WTC11 (cell line): ENCODE results near the gene CAMSAP1. TPM values are rescaled to one million over a fixed set of nuclear protein-coding genes. Genes with fewer than 3 reads are reported as not detected.

ENCODE experiments used
- ATAC-seq: fragments of 200-7000 bp; cut with Tn5 transposase; 2 replicates; pipeline ENCODE4 v1.10.0; 2021; ENCODE audit warnings: mild to moderate bottlenecking, moderate library complexity
- CTCF ChIA-PET: fragments of 300-600 bp; sonication (Branson Sonifier 250); formaldehyde crosslinking; loops from one replicate; lab custom pipeline; 2021; ENCODE audit warnings: antibody characterized with exemption; lab: Charles Lee
- POLR2A ChIA-PET: fragments of 350-600 bp; sonication (Branson Sonifier 250); formaldehyde crosslinking; loops from one replicate; lab custom pipeline; 2021; ENCODE audit warnings: antibody characterized with exemption; lab: Charles Lee
- DNase-seq: peaks from one replicate; pipeline ENCODE4 v3.0.0; 2021; ENCODE audit warnings: low spot score
- H3K27ac Mint-ChIP-seq: 2 replicates; pipeline ENCODE4 v1.8.0; 2021; ENCODE audit warnings: mixed read lengths
- H3K27me3 Mint-ChIP-seq: 2 replicates; pipeline ENCODE4 v1.8.0; 2021; ENCODE audit warnings: low read depth, mild to moderate bottlenecking, moderate library complexity, mixed read lengths
- H3K36me3 Mint-ChIP-seq: 2 replicates; pipeline ENCODE4 v1.8.0; 2021; ENCODE audit warnings: mixed read lengths
- H3K4me1 Mint-ChIP-seq: 2 replicates; pipeline ENCODE4 v1.8.0; 2022; ENCODE audit warnings: mixed read lengths
- H3K4me3 Mint-ChIP-seq: 2 replicates; pipeline ENCODE4 v1.8.0; 2021; ENCODE audit warnings: mild to moderate bottlenecking, moderate library complexity, mixed read lengths
- H3K9me3 Mint-ChIP-seq: 2 replicates; pipeline ENCODE4 v1.8.0; 2021; ENCODE audit warnings: mixed read lengths
- ATF1 ChIP-seq: sonication (generic); formaldehyde crosslinking; IDR thresholded peaks from 2 replicates; pipeline ENCODE4 v1.8.1; 2023; ENCODE audit warnings: mild to moderate bottlenecking, moderate library complexity, missing genetic modification reagents
- FOXJ3 ChIP-seq: sonication (generic); formaldehyde crosslinking; IDR thresholded peaks from 2 replicates; pipeline ENCODE4 v1.9.0; 2021; ENCODE audit warnings: missing genetic modification reagents, mild to moderate bottlenecking, borderline replicate concordance
- MXD4 ChIP-seq: fragments of 250-450 bp; sonication (Bioruptor Pico); IDR thresholded peaks from 2 replicates; pipeline ENCODE4 v1.8.0; 2021; ENCODE audit warnings: mild to moderate bottlenecking, moderate library complexity, borderline replicate concordance
- OVOL2 ChIP-seq: fragments of 250-450 bp; sonication (Bioruptor Pico); IDR thresholded peaks from 2 replicates; pipeline ENCODE4 v1.9.0; 2021; ENCODE audit warnings: mild to moderate bottlenecking, borderline replicate concordance
- PRDM15 ChIP-seq: sonication (generic); formaldehyde crosslinking; IDR thresholded peaks from 2 replicates; pipeline ENCODE4 v1.8.0; 2022; ENCODE audit warnings: missing genetic modification reagents
- SOX15 ChIP-seq: fragments of 250-450 bp; sonication (Bioruptor Pico); IDR thresholded peaks from 2 replicates; pipeline ENCODE4 v1.9.0; 2021; ENCODE audit warnings: mild to moderate bottlenecking
- USF1 ChIP-seq: sonication (generic); formaldehyde crosslinking; IDR thresholded peaks from 2 replicates; pipeline ENCODE4 v1.8.0; 2022; ENCODE audit warnings: mild to moderate bottlenecking, missing genetic modification reagents
- USF2 ChIP-seq: sonication (generic); formaldehyde crosslinking; IDR thresholded peaks from 2 replicates; pipeline ENCODE4 v1.8.1; 2023; ENCODE audit warnings: mild to moderate bottlenecking, missing genetic modification reagents, moderate library complexity
- ZNF138 ChIP-seq: sonication (generic); formaldehyde crosslinking; conservative IDR thresholded peaks from 2 replicates; pipeline ENCODE4 v1.8.1; 2022; ENCODE audit warnings: mild to moderate bottlenecking, moderate library complexity, missing genetic modification reagents
- ZNF232 ChIP-seq: sonication (generic); formaldehyde crosslinking; IDR thresholded peaks from 2 replicates; pipeline ENCODE4 v1.8.0; 2022; ENCODE audit warnings: mild to moderate bottlenecking, missing genetic modification reagents
- ZNF423 ChIP-seq: fragments of 250-450 bp; sonication (Bioruptor Pico); IDR thresholded peaks from 2 replicates; pipeline ENCODE4 v2.1.2; 2022; ENCODE audit warnings: mild to moderate bottlenecking, moderate library complexity
- total RNA-seq: library from RNA; stranded (reverse); gene quantifications from 3 replicates; pipeline ENCODE4 v1.2.3, GENCODE V29; 2021
- TF ChIP-seq, protein P1 (sequence below): fragments of 250-450 bp; sonication (Bioruptor Pico); IDR thresholded peaks from 2 replicates; pipeline ENCODE4 v2.1.2; 2022; ENCODE audit warnings: mild to moderate bottlenecking, moderate library complexity
- TF ChIP-seq, protein P2 (sequence below): sonication (generic); formaldehyde crosslinking; IDR thresholded peaks from 2 replicates; pipeline ENCODE4 v1.8.1; 2023; ENCODE audit warnings: mild to moderate bottlenecking, missing genetic modification reagents, moderate library complexity
- TF ChIP-seq, protein P3 (sequence below): sonication (generic); formaldehyde crosslinking; IDR thresholded peaks from 2 replicates; pipeline ENCODE4 v1.8.0; 2022; ENCODE audit warnings: mild to moderate bottlenecking, missing genetic modification reagents

The CAMSAP1 gene
- total RNA-seq, 1 experiment from 2014 or later = 40.5 TPM

- no peak for TF ChIP-seq OVOL2
- no peak for TF ChIP-seq MXD4 (CRISPR knock-in tag)
- TF ChIP-seq PRDM15 (CRISPR knock-in tag) = no peak
- no peak for TF ChIP-seq ZNF138
- TF ChIP-seq, protein P1, sequence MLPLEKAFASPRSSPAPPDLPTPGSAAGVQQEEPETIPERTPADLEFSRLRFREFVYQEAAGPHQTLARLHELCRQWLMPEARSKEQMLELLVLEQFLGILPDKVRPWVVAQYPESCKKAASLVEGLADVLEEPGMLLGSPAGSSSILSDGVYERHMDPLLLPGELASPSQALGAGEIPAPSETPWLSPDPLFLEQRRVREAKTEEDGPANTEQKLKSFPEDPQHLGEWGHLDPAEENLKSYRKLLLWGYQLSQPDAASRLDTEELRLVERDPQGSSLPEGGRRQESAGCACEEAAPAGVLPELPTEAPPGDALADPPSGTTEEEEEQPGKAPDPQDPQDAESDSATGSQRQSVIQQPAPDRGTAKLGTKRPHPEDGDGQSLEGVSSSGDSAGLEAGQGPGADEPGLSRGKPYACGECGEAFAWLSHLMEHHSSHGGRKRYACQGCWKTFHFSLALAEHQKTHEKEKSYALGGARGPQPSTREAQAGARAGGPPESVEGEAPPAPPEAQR (CRISPR knock-in tag) = no peak
- TF ChIP-seq SOX15 = no peak
- TF ChIP-seq, protein P2, sequence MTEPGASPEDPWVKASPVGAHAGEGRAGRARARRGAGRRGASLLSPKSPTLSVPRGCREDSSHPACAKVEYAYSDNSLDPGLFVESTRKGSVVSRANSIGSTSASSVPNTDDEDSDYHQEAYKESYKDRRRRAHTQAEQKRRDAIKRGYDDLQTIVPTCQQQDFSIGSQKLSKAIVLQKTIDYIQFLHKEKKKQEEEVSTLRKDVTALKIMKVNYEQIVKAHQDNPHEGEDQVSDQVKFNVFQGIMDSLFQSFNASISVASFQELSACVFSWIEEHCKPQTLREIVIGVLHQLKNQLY (CRISPR knock-in tag) = no peak
- TF ChIP-seq USF1 (CRISPR knock-in tag) = no peak
- TF ChIP-seq, protein P3, sequence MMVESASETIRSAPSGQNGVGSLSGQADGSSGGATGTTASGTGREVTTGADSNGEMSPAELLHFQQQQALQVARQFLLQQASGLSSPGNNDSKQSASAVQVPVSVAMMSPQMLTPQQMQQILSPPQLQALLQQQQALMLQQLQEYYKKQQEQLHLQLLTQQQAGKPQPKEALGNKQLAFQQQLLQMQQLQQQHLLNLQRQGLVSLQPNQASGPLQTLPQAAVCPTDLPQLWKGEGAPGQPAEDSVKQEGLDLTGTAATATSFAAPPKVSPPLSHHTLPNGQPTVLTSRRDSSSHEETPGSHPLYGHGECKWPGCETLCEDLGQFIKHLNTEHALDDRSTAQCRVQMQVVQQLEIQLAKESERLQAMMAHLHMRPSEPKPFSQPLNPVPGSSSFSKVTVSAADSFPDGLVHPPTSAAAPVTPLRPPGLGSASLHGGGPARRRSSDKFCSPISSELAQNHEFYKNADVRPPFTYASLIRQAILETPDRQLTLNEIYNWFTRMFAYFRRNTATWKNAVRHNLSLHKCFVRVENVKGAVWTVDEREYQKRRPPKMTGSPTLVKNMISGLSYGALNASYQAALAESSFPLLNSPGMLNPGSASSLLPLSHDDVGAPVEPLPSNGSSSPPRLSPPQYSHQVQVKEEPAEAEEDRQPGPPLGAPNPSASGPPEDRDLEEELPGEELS (CRISPR knock-in tag) = no peak
- no peak for TF ChIP-seq ATF1 (CRISPR knock-in tag)
- TF ChIP-seq, all 79 proteins: peak for 0
- POLR2A ChIA-PET = no interaction called here
These were observed 113.9 kb downstream of the CAMSAP1 start for GRCh38 chr9:135793221-135794056.

GRCh38 chr9:135792268-135793128, 114.8 kb downstream of the CAMSAP1 start:
- Mint-ChIP-seq H3K4me3 (no peak overlapping the region), H3K27me3 (no peaks in the 10 kb centered on the region), H3K9me3 (no peaks in the 10 kb centered on the region), H3K27ac (no peak overlapping the region), H3K36me3 (no peaks in the 10 kb centered on the region), H3K4me1 (no peaks in the 10 kb centered on the region)
- DNase-seq (no peak), ATAC-seq (no peak)
- POLR2A ChIA-PET = no interaction called here
- CTCF ChIA-PET = interaction anchor here (0.7 to 1.0 kb wide), 2 partner anchors 9 to 189 kb away, joined by 3 to 4 read pairs; no protein-coding TSS in a partner anchor
- TF ChIP-seq FOXJ3 (CRISPR knock-in tag) (no peak), ATF1 (CRISPR knock-in tag) (no peak), USF2 (no peak), ZNF423 (CRISPR knock-in tag) (no peak), PRDM15 (CRISPR knock-in tag) (no peak), ZNF232 (CRISPR knock-in tag) (no peak)
- TF ChIP-seq, protein P1 (CRISPR knock-in tag) = no peak

More at GRCh38 chr9:135793221-135794056, 113.9 kb downstream of the CAMSAP1 start:
- DNase-seq = no peak
- ATAC-seq = no peak
- H3K27me3 Mint-ChIP-seq = no peaks in the 10 kb centered on the region
- no peaks in the 10 kb centered on the region for H3K9me3 Mint-ChIP-seq
- no peaks in the 10 kb centered on the region for H3K4me1 Mint-ChIP-seq
- no peaks in the 10 kb centered on the region for H3K36me3 Mint-ChIP-seq
- no peak overlapping the region for H3K27ac Mint-ChIP-seq
- H3K4me3 Mint-ChIP-seq = no peak overlapping the region
- CTCF ChIA-PET = interaction anchor here (0.7 to 1.5 kb wide), 4 partner anchors 16 to 329 kb away, joined by 3 to 4 read pairs (median 4); no protein-coding TSS in a partner anchor
